Right ventricle myocardium superior (tissue), 1 donor: ENCODE measurements around the gene FGFR1OP2. TPM values are rescaled to one million over a fixed set of nuclear protein-coding genes. Genes with fewer than 3 reads are reported as not detected.

ENCODE experiments used
- ATAC-seq: fragments of 200-7000 bp; cut with Tn5 transposase; one replicate; pipeline ENCODE4 v1.9.1; 2020; ENCODE audit warnings: mild to moderate bottlenecking; ENCODE audit not compliant: poor library complexity
- DNase-seq: peaks from one replicate; pipeline ENCODE4 v3.0.0-alpha.2; 2020
- intact Hi-C: fragments of 100-400 bp; cut with DNase I; formaldehyde crosslinking; loops from one replicate; pipeline ENCODE4 v1.11.2; 2022
- total RNA-seq: library from RNA; stranded (reverse); fragmentation: NEBNext Ultra II Directional; extraction: Animal tissue kit (Norgen Biotek cat#: 25700); gene quantifications from one replicate; pipeline ENCODE4 v1.2.1, GENCODE V29; 2021
- donor health status: DM: no; HTN: yes; CAD: no; lungs with severe emphysema.

Gene FGFR1OP2
- total RNA-seq, 1 donor from 2014 or later = 30.0 TPM

DNA sequence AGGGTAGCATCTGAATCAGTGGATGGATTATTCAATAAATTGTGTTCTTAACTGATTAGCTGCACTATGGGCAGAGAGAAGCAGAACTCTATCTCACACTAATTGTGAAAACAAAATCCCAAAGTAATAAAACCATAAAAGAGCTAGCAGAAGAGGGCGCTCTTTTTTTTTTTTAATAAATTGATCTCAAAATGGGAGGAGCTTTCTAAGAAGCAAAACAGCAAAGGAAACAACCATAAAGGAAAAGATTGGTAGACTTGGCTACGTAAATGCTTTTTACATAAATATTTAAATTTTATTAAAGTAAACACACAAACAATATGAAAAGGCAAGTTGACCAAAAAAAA is 77.4 kb downstream of the FGFR1OP2 start:
- ATAC-seq = no peak
- intact Hi-C loops = no loop called here
- no peak for DNase-seq

Other genes with a start within 250 kb of the FGFR1OP2 start
- 10.0 TPM for gene ITPR2, start 105.3 kb upstream of the FGFR1OP2 start, total RNA-seq
- 27.0 TPM for gene INTS13, start 489 bp upstream of the FGFR1OP2 start, total RNA-seq
- 19.7 TPM for gene TM7SF3, start 75.9 kb downstream of the FGFR1OP2 start, total RNA-seq
- 44.8 TPM for gene MED21, start 84.1 kb downstream of the FGFR1OP2 start, total RNA-seq
- gene C12orf71, start 144.1 kb downstream of the FGFR1OP2 start, total RNA-seq = not detected